Keratinocyte (primary cell): ENCODE results near the gene ENTPD6. TPM values are rescaled to one million over a fixed set of nuclear protein-coding genes. Genes with fewer than 3 reads are reported as not detected.

Experiments
- DNase-seq: peaks from one replicate; pipeline ENCODE4 v3.0.0-alpha.2; 2011; ENCODE audit warnings: low read depth, missing footprints, low spot score
- FAIRE-seq: peaks from 2 replicates; lab custom pipeline; 2011; peaks lifted over from hg19 to GRCh38; lab: Jason Lieb, UNC
- H2AFZ ChIP-seq: 2 replicates; pipeline ENCODE4 v1.6.0; 2012; ENCODE audit warnings: low read length, control low read depth, inconsistent platforms; ENCODE audit not compliant: control insufficient read depth
- H3K27ac ChIP-seq: 2 replicates; pipeline ENCODE4 v1.5.1; 2011; ENCODE audit warnings: low read length; ENCODE audit not compliant: control insufficient read depth, insufficient read depth
- H3K27me3 ChIP-seq: 3 replicates; pipeline ENCODE4 v1.6.0; 2011; ENCODE audit warnings: low read length; ENCODE audit not compliant: control insufficient read depth, insufficient read depth; ENCODE audit errors: extremely low read depth
- H3K36me3 ChIP-seq, 2 experiments: 2 replicates in 1 of 2; 3 replicates in 1 of 2; pipeline ENCODE4 v1.5.1; 2011; ENCODE audit warnings: low read length in 2 of 2, mild to moderate bottlenecking in 1 of 2; ENCODE audit not compliant: control insufficient read depth in 2 of 2, insufficient read depth in 2 of 2; ENCODE audit errors: extremely low read depth in 1 of 2
- H3K4me1 ChIP-seq: 3 replicates; pipeline ENCODE4 v1.5.1; 2011; ENCODE audit warnings: low read length; ENCODE audit not compliant: control insufficient read depth, insufficient read depth; ENCODE audit errors: extremely low read depth
- H3K4me2 ChIP-seq: 3 replicates; pipeline ENCODE4 v1.6.0; 2011; ENCODE audit warnings: low read depth, low read length; ENCODE audit not compliant: control insufficient read depth, insufficient read depth; ENCODE audit errors: extremely low read depth
- H3K4me3 ChIP-seq, 3 experiments: fragments of 200-600 bp in 1 of 3; sonication (generic) in 1 of 3; 2 replicates in 2 of 3; 3 replicates in 1 of 3; pipeline ENCODE4 v1.5.1; 2011 to 2016; ENCODE audit warnings: low read length in 3 of 3, mild to moderate bottlenecking in 3 of 3, control low read depth in 2 of 3, inconsistent platforms in 1 of 3, low read depth in 1 of 3, mixed read lengths in 1 of 3, mixed run types in 1 of 3, moderate library complexity in 1 of 3; ENCODE audit not compliant: control insufficient read depth in 2 of 3, insufficient read depth in 2 of 3; ENCODE audit errors: extremely low read depth in 1 of 3
- H3K79me2 ChIP-seq: 2 replicates; pipeline ENCODE4 v1.6.0; 2012; ENCODE audit warnings: low read length; ENCODE audit not compliant: control insufficient read depth, insufficient read depth
- H3K9ac ChIP-seq: 3 replicates; pipeline ENCODE4 v1.6.0; 2011; ENCODE audit warnings: low read length; ENCODE audit not compliant: control insufficient read depth, insufficient read depth; ENCODE audit errors: extremely low read depth
- H3K9me1 ChIP-seq: 3 replicates; pipeline ENCODE4 v1.6.0; 2011; ENCODE audit warnings: low read length; ENCODE audit not compliant: control insufficient read depth, insufficient read depth; ENCODE audit errors: extremely low read depth
- H3K9me3 ChIP-seq: 2 replicates; pipeline ENCODE4 v1.5.1; 2012; ENCODE audit warnings: low read depth, low read length; ENCODE audit not compliant: control insufficient read depth
- H4K20me1 ChIP-seq: 3 replicates; pipeline ENCODE4 v1.6.0; 2011; ENCODE audit warnings: low read length; ENCODE audit not compliant: control insufficient read depth, insufficient read depth; ENCODE audit errors: extremely low read depth
- EZH2 ChIP-seq: IDR thresholded peaks from one replicate; pipeline ENCODE4 v1.6.1; 2012; ENCODE audit warnings: inconsistent platforms, mild to moderate bottlenecking, low read length, moderate library complexity
- dilution Hi-C: fragments of 300-500 bp; cut with MboI; formaldehyde crosslinking; loops from one replicate; pipeline ENCODE4 v1.7.0; 2020; ENCODE audit warnings: low sequenced_read_pairs; ENCODE audit not compliant: extremely low pct_ligation_motif_present
- polyA plus RNA-seq, 5 experiments: library from polyadenylated mRNA; depleted of rRNA in 3 of 5; stranded (reverse) in 3 of 5; stranded (forward) in 1 of 5; unstranded in 1 of 5; fragments of >200 nt; gene quantifications; 1 replicate in 1 of 5; 2 replicates in 3 of 5; 3 replicates in 1 of 5; pipeline versions ENCODE4 v1.2.1 to v1.2.3, GENCODE V29; 2011 to 2012; ENCODE audit warnings: missing spikeins in 2 of 5, low read depth in 1 of 5, low replicate concordance in 1 of 5
- TF ChIP-seq, protein P1 (sequence below), 3 experiments: IDR thresholded peaks in 1 of 3; conservative IDR thresholded peaks in 1 of 3; optimal IDR thresholded peaks in 1 of 3; 2 replicates in 2 of 3; 3 replicates in 1 of 3; pipeline versions ENCODE3 to v1.5.1; 2011; ENCODE audit warnings: low read length in 3 of 3, mild to moderate bottlenecking in 3 of 3, moderate library complexity in 2 of 3, control low read depth in 1 of 3, inconsistent platforms in 1 of 3; ENCODE audit not compliant: insufficient read depth in 2 of 3; ENCODE audit errors: extremely low read depth in 1 of 3

ENTPD6 gene
- polyA plus RNA-seq, 1 donor (not counting 4 experiments of a cell fraction or from before 2014, with no cell fraction given) = 57.8 TPM

DNA sequence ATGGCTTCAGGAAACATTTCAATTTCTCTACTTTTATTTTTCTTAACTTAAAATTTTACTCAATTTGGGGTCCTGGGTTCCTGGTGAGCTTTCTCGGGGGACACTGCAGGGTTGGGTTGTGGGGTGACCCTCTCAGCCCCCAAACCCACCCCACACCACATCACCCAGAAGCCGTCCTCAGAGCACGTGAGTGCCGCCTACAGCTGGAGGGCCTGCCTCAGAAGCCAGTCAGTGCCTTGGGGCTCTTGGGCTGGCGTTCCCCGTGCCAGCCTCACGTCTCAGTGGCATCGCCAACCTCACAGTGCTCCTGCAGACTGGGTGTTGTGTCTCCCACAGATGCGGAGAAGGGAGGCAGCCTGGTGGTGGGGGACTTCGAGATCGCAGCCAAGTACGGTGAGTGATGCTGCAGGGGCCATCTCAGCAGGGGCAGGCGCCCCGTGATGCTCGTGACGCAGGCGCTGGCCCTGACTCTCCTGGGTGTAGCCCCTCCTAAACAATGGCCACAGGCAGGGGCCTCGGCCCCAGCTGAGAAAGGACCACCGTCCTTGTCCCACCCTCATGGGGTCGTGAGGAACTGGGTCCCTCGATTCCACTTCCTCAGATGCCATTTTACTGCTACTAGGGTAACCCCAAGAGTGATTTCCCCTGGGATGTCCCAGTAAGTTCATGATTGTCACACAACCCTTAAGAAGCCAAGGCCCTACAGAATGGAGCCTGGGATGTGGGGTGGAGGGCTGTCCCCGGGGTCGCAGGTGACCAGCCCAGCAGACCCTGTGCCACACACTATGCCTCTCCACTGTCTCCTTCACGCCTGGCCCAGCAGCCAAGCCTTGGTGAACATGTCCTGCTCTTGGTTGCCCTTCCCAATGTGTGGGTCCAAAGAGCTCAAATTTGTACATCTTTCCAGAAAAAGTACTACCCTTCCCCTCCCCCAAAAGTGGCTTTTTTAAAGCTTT is 28.5 kb downstream of the ENTPD6 start:
- no peak overlapping the region for H2AFZ ChIP-seq
- TF ChIP-seq, protein P1, sequence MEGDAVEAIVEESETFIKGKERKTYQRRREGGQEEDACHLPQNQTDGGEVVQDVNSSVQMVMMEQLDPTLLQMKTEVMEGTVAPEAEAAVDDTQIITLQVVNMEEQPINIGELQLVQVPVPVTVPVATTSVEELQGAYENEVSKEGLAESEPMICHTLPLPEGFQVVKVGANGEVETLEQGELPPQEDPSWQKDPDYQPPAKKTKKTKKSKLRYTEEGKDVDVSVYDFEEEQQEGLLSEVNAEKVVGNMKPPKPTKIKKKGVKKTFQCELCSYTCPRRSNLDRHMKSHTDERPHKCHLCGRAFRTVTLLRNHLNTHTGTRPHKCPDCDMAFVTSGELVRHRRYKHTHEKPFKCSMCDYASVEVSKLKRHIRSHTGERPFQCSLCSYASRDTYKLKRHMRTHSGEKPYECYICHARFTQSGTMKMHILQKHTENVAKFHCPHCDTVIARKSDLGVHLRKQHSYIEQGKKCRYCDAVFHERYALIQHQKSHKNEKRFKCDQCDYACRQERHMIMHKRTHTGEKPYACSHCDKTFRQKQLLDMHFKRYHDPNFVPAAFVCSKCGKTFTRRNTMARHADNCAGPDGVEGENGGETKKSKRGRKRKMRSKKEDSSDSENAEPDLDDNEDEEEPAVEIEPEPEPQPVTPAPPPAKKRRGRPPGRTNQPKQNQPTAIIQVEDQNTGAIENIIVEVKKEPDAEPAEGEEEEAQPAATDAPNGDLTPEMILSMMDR (optimal IDR thresholded peaks at IDR 0.05 in 1 of 3, IDR thresholded peaks at IDR 0.05 in 1 of 3, conservative IDR thresholded peaks at IDR 0.05 in 1 of 3; ENCODE audit: extremely low read depth in 1 of 3, insufficient read depth in 2 of 3, low read length in 3 of 3) = no peak
- TF ChIP-seq EZH2 = no peak
- peaks cover 30% of the 10 kb centered on the region for H3K4me1 ChIP-seq
- H3K27ac ChIP-seq = peak overlapping the region; percentile 76
- no peaks in the 10 kb centered on the region for H3K9me1 ChIP-seq
- peaks cover 13 to 27% of the 10 kb centered on the region in 2 experiments for H3K36me3 ChIP-seq
- no peak overlapping the region for H3K4me3 ChIP-seq
- H3K4me2 ChIP-seq = peak overlapping the region; percentile 51
- H4K20me1 ChIP-seq = no peaks in the 10 kb centered on the region
- no peak overlapping the region for H3K9ac ChIP-seq
- dilution Hi-C loops = no loop called here
- no peak for FAIRE-seq
- no peaks in the 10 kb centered on the region for H3K9me3 ChIP-seq
- no peaks in the 10 kb centered on the region for H3K27me3 ChIP-seq
- H3K79me2 ChIP-seq = no peaks in the 10 kb centered on the region
- DNase-seq = no peak

DNA sequence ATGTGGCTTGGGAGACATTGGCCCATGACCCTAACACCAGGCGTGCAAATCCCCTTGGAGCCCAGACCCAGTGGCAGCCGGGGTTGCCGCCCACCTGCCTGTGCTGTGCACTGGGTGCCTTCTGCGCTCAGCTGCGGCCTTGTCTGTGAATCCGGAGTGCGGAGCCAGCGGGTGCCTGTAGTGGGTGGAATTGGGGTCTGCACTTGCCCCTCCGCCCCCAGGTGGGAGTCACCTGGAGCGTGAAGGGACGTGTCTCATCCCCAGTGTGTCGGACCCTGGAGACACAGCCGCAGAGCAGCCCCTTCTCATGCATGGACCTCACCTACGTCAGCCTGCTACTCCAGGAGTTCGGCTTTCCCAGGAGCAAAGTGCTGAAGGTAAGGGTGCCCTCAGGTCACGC is 29.4 kb downstream of the ENTPD6 start:
- H3K9me3 ChIP-seq = no peaks in the 10 kb centered on the region
- H4K20me1 ChIP-seq = no peaks in the 10 kb centered on the region
- TF ChIP-seq EZH2 = no peak
- TF ChIP-seq, protein P1 (optimal IDR thresholded peaks at IDR 0.05 in 1 of 3, IDR thresholded peaks at IDR 0.05 in 1 of 3, conservative IDR thresholded peaks at IDR 0.05 in 1 of 3; ENCODE audit: extremely low read depth in 1 of 3, insufficient read depth in 2 of 3, low read length in 3 of 3) = no peak
- H3K27ac ChIP-seq = no peak overlapping the region
- no peaks in the 10 kb centered on the region for H3K79me2 ChIP-seq
- dilution Hi-C loops = no loop called here
- DNase-seq (no peak), FAIRE-seq (no peak)
- no peak overlapping the region for H2AFZ ChIP-seq
- no peak overlapping the region for H3K9ac ChIP-seq
- H3K4me2 ChIP-seq = no peak overlapping the region
- H3K4me1 ChIP-seq = peaks cover 30% of the 10 kb centered on the region
- H3K4me3 ChIP-seq = no peak overlapping the region
- no peaks in the 10 kb centered on the region for H3K27me3 ChIP-seq
- H3K36me3 ChIP-seq = peaks cover 13 to 21% of the 10 kb centered on the region in 2 experiments
- no peaks in the 10 kb centered on the region for H3K9me1 ChIP-seq
